Bronchial epithelial cell (primary cell): ENCODE results near the gene NHS. TPM values are rescaled to one million over a fixed set of nuclear protein-coding genes. Genes with fewer than 3 reads are reported as not detected.
"Not testable (repeated sequence)": the region's sequence is repeated elsewhere in the genome, so short reads cannot be mapped to it uniquely, and the experiment has no call there.

ENCODE experiments used
- DNase-seq: peaks from one replicate; pipeline ENCODE4 v3.0.0-alpha.2; 2010; ENCODE audit warnings: low read depth
- FAIRE-seq: peaks from 2 replicates; lab custom pipeline; 2011; peaks lifted over from hg19 to GRCh38; lab: Jason Lieb, UNC
- H3K27me3 ChIP-seq: 2 replicates; pipeline ENCODE4 v1.5.1; 2011; ENCODE audit warnings: low read length; ENCODE audit not compliant: control insufficient read depth, insufficient read depth
- H3K36me3 ChIP-seq: 2 replicates; pipeline ENCODE4 v1.5.1; 2011; ENCODE audit warnings: low read length; ENCODE audit not compliant: control insufficient read depth, insufficient read depth
- H3K4me3 ChIP-seq: 2 replicates; pipeline ENCODE4 v1.5.1; 2011; ENCODE audit warnings: mild to moderate bottlenecking, low read depth, low read length, control low read depth
- total RNA-seq: library from RNA; depleted of rRNA; stranded (reverse); fragments of >200 nt; gene quantifications from 2 replicates; pipeline ENCODE4 v1.2.1, GENCODE V29; 2014
- TF ChIP-seq, protein P1 (sequence below): IDR thresholded peaks from 2 replicates; pipeline ENCODE4 v1.5.1; 2011; ENCODE audit warnings: mild to moderate bottlenecking, moderate library complexity, low read length, control low read depth, inconsistent platforms; ENCODE audit not compliant: insufficient read depth, severe bottlenecking

Gene NHS
- total RNA-seq, 1 donor from 2014 or later, result 0.79 TPM

DNA sequence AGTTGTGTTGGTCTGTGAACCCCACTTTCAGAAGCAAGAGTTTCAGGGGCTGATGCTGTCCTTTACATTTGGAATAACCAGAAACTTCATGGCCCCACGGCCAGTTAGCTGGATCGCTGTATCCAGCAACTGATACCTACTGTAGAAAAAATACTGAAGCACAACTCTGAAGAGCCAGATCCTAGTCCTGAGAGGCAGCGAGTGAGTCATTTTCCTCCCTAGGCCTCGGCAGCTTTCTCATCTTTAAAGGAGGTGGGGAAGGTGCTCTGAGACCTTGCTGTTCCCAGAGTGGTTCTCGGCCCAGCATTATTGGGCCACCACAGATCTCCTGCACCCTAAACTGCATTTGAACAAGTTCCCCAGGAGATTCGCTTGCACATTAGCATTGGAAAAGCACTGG lies 63.2 kb downstream of the NHS start:
- DNase-seq, result no peak
- Histone ChIP-seq H3K36me3 (no peaks in the 10 kb centered on the region), H3K4me3 (no peak overlapping the region), H3K27me3 (no peaks in the 10 kb centered on the region)
- no peak for FAIRE-seq
- TF ChIP-seq, protein P1, sequence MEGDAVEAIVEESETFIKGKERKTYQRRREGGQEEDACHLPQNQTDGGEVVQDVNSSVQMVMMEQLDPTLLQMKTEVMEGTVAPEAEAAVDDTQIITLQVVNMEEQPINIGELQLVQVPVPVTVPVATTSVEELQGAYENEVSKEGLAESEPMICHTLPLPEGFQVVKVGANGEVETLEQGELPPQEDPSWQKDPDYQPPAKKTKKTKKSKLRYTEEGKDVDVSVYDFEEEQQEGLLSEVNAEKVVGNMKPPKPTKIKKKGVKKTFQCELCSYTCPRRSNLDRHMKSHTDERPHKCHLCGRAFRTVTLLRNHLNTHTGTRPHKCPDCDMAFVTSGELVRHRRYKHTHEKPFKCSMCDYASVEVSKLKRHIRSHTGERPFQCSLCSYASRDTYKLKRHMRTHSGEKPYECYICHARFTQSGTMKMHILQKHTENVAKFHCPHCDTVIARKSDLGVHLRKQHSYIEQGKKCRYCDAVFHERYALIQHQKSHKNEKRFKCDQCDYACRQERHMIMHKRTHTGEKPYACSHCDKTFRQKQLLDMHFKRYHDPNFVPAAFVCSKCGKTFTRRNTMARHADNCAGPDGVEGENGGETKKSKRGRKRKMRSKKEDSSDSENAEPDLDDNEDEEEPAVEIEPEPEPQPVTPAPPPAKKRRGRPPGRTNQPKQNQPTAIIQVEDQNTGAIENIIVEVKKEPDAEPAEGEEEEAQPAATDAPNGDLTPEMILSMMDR, result no peak

DNA sequence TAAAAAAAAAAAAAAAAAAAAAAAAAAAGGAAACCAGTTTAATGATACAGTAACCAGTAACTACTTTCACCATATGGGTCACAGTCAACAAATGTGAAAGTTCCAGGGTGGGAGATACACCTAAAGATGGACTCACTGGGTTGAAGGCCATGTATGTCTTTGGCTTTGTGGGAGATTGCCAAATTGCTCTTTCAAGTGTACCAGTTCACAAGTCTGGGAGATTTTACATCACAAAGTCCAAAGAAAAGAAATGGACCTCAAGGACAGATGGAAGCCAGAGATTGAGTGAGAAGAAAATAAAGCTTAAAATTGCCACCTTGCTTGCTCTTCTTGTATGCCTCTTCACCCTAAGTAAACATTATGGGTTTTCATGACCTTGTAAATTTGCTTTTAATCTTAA lies 65.3 kb downstream of the NHS start:
- FAIRE-seq (no peak), DNase-seq (no peak)
- Histone ChIP-seq H3K27me3 (no peaks in the 10 kb centered on the region), H3K4me3 (no peak overlapping the region), H3K36me3 (no peaks in the 10 kb centered on the region)
- TF ChIP-seq, protein P1, result no peak

DNA sequence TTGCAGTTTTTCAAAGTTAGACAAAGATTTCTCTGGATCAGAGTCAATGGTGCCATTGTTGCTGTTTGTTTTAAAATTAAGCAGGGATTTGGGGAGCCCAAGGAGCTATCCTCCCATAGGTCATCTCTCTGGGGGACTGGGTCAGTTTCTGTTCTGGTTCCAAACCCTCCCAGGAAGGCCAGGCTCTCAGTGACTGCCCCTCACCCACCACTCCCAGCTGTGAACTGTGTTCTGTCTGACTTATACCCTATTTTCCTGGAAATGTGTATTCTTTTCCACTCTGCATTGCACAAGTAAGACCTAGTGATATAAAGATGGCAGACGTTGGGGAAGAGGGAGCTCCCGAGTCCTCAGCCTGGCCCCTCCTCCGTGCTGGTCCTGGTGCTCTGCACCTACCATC lies 65.8 kb downstream of the NHS start:
- no peaks in the 10 kb centered on the region for H3K36me3 ChIP-seq
- TF ChIP-seq, protein P1, result no peak
- no peak for FAIRE-seq

DNA sequence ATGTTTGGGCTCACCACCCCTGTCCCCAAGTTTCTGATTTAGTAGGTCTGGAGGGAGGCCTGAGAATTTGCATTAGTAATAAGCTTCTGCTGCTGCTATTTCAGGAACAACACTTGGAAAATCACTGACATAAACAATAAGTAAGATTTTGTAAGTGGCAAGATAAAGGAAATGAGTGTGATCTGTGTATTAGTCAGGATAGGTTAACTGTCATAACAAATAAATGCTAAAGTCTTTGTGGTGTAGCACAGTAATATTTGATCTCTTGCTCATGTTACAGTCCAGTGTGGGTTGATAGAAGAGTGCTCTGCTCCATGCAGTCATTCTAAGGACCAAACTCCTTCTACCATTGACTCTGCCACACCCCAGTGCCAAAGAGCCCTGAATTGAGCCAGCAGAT lies 67.0 kb downstream of the NHS start:
- no peak for FAIRE-seq
- TF ChIP-seq, protein P1, result no peak
- Histone ChIP-seq H3K36me3 (no peaks in the 10 kb centered on the region), H3K4me3 (no peak overlapping the region), H3K27me3 (no peaks in the 10 kb centered on the region)
- peak; percentile 87 for DNase-seq

More for the DNA sequence above, 65.8 kb downstream of the NHS start:
- Histone ChIP-seq H3K4me3 (no peak overlapping the region), H3K27me3 (no peaks in the 10 kb centered on the region)
- DNase-seq, result no peak

DNA sequence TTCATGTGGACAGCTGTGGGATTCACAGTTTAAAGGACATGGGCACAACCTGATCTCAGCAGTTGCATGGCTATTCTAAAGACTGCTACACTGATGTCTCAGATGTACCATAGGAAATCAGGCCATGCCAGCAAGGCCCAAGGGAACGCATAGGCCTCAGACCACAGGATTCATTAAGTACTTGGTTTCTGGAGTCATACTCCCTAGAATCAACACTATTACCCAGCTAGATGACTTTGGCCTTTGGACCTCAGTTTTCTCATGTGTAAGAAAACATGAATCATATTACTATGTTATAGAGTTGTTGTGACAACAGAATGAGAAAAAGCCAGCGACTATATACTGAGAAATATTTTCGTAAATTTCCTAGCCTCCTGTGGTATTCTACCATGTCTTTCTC lies 67.9 kb downstream of the NHS start:
- no peaks in the 10 kb centered on the region for H3K27me3 ChIP-seq
- H3K36me3 ChIP-seq, result no peaks in the 10 kb centered on the region
- TF ChIP-seq, protein P1, result no peak
- no peak for FAIRE-seq
- H3K4me3 ChIP-seq, result no peak overlapping the region
- peak; percentile 9 for DNase-seq

DNA sequence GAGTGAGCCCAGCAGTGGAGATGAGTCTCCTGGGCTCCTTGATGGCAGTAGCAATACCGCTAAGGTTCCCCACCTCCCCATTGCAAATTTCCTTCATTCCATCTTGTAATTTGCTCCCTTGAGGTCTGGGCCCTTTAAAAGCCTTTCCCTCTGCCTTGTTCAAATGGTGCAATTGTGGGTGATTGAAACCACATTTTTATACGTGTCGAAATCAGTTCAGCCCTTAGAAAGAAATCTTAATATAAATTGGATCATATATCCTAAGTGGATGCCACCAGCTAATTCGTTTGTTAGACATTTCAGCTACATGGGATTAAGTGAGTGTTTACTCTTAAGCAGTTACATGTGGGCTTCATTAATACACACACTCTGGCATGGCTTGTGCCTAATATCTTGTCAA lies 68.6 kb downstream of the NHS start:
- H3K36me3 ChIP-seq, result no peaks in the 10 kb centered on the region
- FAIRE-seq (no peak), DNase-seq (no peak)
- no peak overlapping the region for H3K4me3 ChIP-seq
- TF ChIP-seq, protein P1, result no peak
- H3K27me3 ChIP-seq, result no peaks in the 10 kb centered on the region

DNA sequence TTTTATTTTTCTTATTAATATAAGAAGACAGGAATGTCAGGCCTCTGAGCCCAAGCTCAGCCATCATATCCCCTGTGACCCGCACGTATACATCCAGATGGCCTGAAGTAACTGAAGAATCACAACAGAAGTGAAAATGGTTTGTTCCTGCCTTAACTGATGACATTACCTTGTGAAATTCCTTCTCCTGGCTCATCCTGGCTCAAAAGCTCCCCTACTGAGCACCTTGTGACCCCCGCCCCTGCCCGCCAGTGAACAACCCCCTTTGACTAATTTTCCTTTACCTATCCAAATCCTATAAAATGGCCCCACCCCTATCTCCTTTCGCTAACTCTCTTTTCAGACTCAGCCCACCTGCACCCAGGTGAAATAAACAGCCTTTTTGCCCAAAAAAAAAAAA lies 71.3 kb downstream of the NHS start:
- not testable (repeated sequence) for H3K27me3 ChIP-seq, DNase-seq, FAIRE-seq, H3K4me3 ChIP-seq, H3K36me3 ChIP-seq
